GM23338 (cell line): ENCODE results near the gene SDHAF2. TPM values are rescaled to one million over a fixed set of nuclear protein-coding genes. Genes with fewer than 3 reads are reported as not detected.

Experiments used
- ATAC-seq: fragments of 200-7000 bp; cut with Tn5 transposase; 3 replicates; pipeline ENCODE4 v1.9.1; 2020
- DNase-seq: peaks from one replicate; pipeline ENCODE4 v3.0.0-alpha.2; 2015; ENCODE audit warnings: low spot score
- H2AFZ ChIP-seq: fragments of 200-600 bp; sonication (generic); 2 replicates; pipeline ENCODE4 v1.8.0; 2016; ENCODE audit warnings: antibody characterized with exemption, mild to moderate bottlenecking, moderate library complexity
- H3F3A ChIP-seq: fragments of 200-600 bp; sonication (generic); replicated peaks from 2 replicates; pipeline ENCODE4 v1.8.0; 2017; ENCODE audit warnings: antibody characterized with exemption, mixed run types, low read depth
- H3K27ac ChIP-seq: fragments of 200-600 bp; sonication (generic); 2 replicates; pipeline ENCODE4 v1.6.1; 2016; ENCODE audit warnings: low read depth
- H3K27me3 ChIP-seq: fragments of 200-600 bp; sonication (generic); 2 replicates; pipeline ENCODE4 v1.8.0; 2016; ENCODE audit warnings: mild to moderate bottlenecking, mixed run types, moderate library complexity; ENCODE audit not compliant: insufficient read depth
- H3K36me3 ChIP-seq: fragments of 200-600 bp; sonication (generic); 2 replicates; pipeline ENCODE4 v1.8.0; 2016; ENCODE audit warnings: mild to moderate bottlenecking; ENCODE audit not compliant: insufficient read depth
- H3K4me1 ChIP-seq: fragments of 200-600 bp; sonication (generic); 2 replicates; pipeline ENCODE4 v1.8.0; 2016; ENCODE audit warnings: mild to moderate bottlenecking, moderate library complexity; ENCODE audit not compliant: insufficient read depth
- H3K4me2 ChIP-seq: fragments of 200-600 bp; sonication (generic); 2 replicates; pipeline ENCODE4 v1.7.1; 2017; ENCODE audit warnings: mixed run types
- H3K4me3 ChIP-seq: fragments of 200-600 bp; sonication (generic); 2 replicates; pipeline ENCODE4 v1.6.1; 2016; ENCODE audit warnings: mixed run types
- H3K79me2 ChIP-seq: fragments of 200-600 bp; sonication (generic); replicated peaks from 2 replicates; pipeline ENCODE4 v1.8.0; 2017; ENCODE audit warnings: mild to moderate bottlenecking; ENCODE audit not compliant: insufficient read depth
- H3K9me2 ChIP-seq: fragments of 200-600 bp; sonication (generic); 2 replicates; pipeline ENCODE4 v1.8.0; 2017; ENCODE audit not compliant: insufficient read depth
- H4K20me1 ChIP-seq: fragments of 200-600 bp; sonication (generic); replicated peaks from 2 replicates; pipeline ENCODE4 v1.8.0; 2017; ENCODE audit warnings: mild to moderate bottlenecking; ENCODE audit not compliant: insufficient read depth
- H3K27ac Mint-ChIP-seq: 2 replicates; pipeline ENCODE4 v1.8.0; 2020; ENCODE audit warnings: inconsistent platforms, mild to moderate bottlenecking, moderate library complexity, mixed read lengths
- H3K27me3 Mint-ChIP-seq: 3 replicates; pipeline ENCODE4 v1.8.0; 2022; ENCODE audit warnings: low read depth, mild to moderate bottlenecking, moderate library complexity, mixed read lengths, inconsistent platforms; ENCODE audit not compliant: insufficient read depth, poor library complexity
- H3K36me3 Mint-ChIP-seq: 3 replicates; pipeline ENCODE4 v1.8.0; 2021; ENCODE audit warnings: low read depth, mild to moderate bottlenecking, inconsistent platforms, moderate library complexity, mixed read lengths
- H3K4me1 Mint-ChIP-seq: 3 replicates; pipeline ENCODE4 v1.8.0; 2020; ENCODE audit warnings: mild to moderate bottlenecking, inconsistent platforms, mixed read lengths
- H3K4me3 Mint-ChIP-seq: 3 replicates; pipeline ENCODE4 v1.8.0; 2021; ENCODE audit warnings: moderate library complexity, mild to moderate bottlenecking, inconsistent platforms, mixed read lengths
- H3K9me3 Mint-ChIP-seq: 3 replicates; pipeline ENCODE4 v1.8.0; 2020; ENCODE audit warnings: moderate library complexity, mild to moderate bottlenecking, inconsistent platforms, mixed read lengths
- CTCF ChIP-seq, 2 experiments: fragments of 200-600 bp in 1 of 2; sonication (generic) in 1 of 2; conservative IDR thresholded peaks; 2 replicates each; pipeline versions ENCODE4 v1.5.1 to v1.6.1; 2016 to 2017; ENCODE audit warnings: antibody characterized with exemption in 2 of 2, low read depth in 2 of 2, mild to moderate bottlenecking in 2 of 2, moderate library complexity in 1 of 2
- ETS1 ChIP-seq: IDR thresholded peaks from 2 replicates; pipeline ENCODE4 v1.6.1; 2016; ENCODE audit warnings: antibody characterized with exemption
- EZH2phosphoT487 ChIP-seq: fragments of 200-600 bp; sonication (generic); IDR thresholded peaks from one replicate; pipeline ENCODE4 v1.8.1; 2018; ENCODE audit warnings: antibody characterized with exemption; ENCODE audit not compliant: unreplicated experiment
- JUNB ChIP-seq: IDR thresholded peaks from one replicate; pipeline ENCODE4 v1.6.1; 2016; ENCODE audit warnings: antibody characterized with exemption; ENCODE audit not compliant: unreplicated experiment
- NANOG ChIP-seq: IDR thresholded peaks from 2 replicates; pipeline ENCODE4 v1.6.1; 2016; ENCODE audit warnings: antibody characterized with exemption, borderline replicate concordance
- POLR2AphosphoS5 ChIP-seq: IDR thresholded peaks from 2 replicates; pipeline ENCODE4 v1.6.1; 2016; ENCODE audit warnings: antibody characterized with exemption, low read depth
- ZNF114 ChIP-seq: fragments of 250-450 bp; sonication (Bioruptor Pico); IDR thresholded peaks from 2 replicates; pipeline ENCODE4 v1.5.0; 2020; ENCODE audit warnings: mild to moderate bottlenecking, moderate library complexity
- polyA plus RNA-seq: library from polyadenylated mRNA; unstranded; fragments of >200 nt; fragmentation: Nextera tagmentation; extraction: Ambion mirVana; gene quantifications from 2 replicates; pipeline ENCODE4 v1.2.1, GENCODE V29; 2016
- total RNA-seq: library from RNA; depleted of rRNA; stranded (reverse); fragments of >200 nt; shearing (Covaris generic); gene quantifications from 2 replicates; pipeline ENCODE4 v1.2.3, GENCODE V29; 2014
- TF ChIP-seq, protein P1 (sequence below): fragments of 250-450 bp; sonication (Bioruptor Pico); IDR thresholded peaks from 2 replicates; pipeline ENCODE4 v1.5.0; 2020; ENCODE audit warnings: mild to moderate bottlenecking, moderate library complexity
- TF ChIP-seq, protein P2 (sequence below): IDR thresholded peaks from one replicate; pipeline ENCODE4 v1.6.1; 2018; ENCODE audit warnings: antibody characterized with exemption; ENCODE audit not compliant: unreplicated experiment

The SDHAF2 gene
- total and polyA plus RNA-seq, 2 experiments from 2014 or later: 53.8 to 57.0 TPM

DNA sequence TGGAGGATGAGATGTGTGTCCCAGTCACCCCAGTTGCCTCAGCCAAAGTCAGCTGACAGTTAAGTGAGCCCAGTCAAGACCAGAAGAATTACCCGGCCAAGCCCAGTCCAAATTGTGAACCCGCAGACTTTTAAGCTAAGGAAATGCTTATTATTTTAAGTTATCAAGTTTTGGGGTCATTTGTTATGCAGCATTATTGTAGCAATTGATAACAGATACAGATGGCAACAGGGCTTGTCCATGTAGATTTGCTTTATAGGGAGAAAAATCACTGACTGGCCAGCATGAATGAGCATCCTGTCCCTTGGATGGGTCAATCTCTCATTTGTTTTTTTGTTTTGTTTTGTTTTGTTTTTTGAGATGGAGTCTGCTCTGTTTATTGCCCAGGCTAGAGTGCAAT, 22.9 kb downstream of the SDHAF2 start:
- no peaks in the 10 kb centered on the region for H3K79me2 ChIP-seq
- H3K36me3 ChIP-seq: no peaks in the 10 kb centered on the region; the same call in 1 of the 2 replicates
- no peak overlapping the region for H2AFZ ChIP-seq
- H3K4me1 Mint-ChIP-seq: no peaks in the 10 kb centered on the region
- no peaks in the 10 kb centered on the region for H3K27me3 ChIP-seq
- peaks cover 5% of the 10 kb centered on the region for H3K27me3 Mint-ChIP-seq
- no peaks in the 10 kb centered on the region for H3K9me3 Mint-ChIP-seq
- H3F3A ChIP-seq: 0 out of 2 replicates have a peak, but pooled peaks cover 3% of the 10 kb centered on the region
- H3K27ac ChIP-seq: no peak overlapping the region
- H3K4me3 ChIP-seq: no peak overlapping the region
- H4K20me1 ChIP-seq: peaks cover 7% of the 10 kb centered on the region; the same call in 1 of the 2 replicates
- H3K27ac Mint-ChIP-seq: no peak overlapping the region
- DNase-seq: no peak
- no peak overlapping the region for H3K4me2 ChIP-seq
- no peak for ATAC-seq
- no peaks in the 10 kb centered on the region for H3K9me2 ChIP-seq
- H3K36me3 Mint-ChIP-seq: peaks cover 18% of the 10 kb centered on the region
- H3K4me3 Mint-ChIP-seq: no peak overlapping the region
- H3K4me1 ChIP-seq: no peaks in the 10 kb centered on the region
- no peak for TF ChIP-seq NANOG
- no peak for TF ChIP-seq CTCF (conservative IDR thresholded peaks at IDR 0.05; ENCODE audit: low read depth in 2 of 2)
- TF ChIP-seq JUNB: no peak
- TF ChIP-seq EZH2phosphoT487: no peak
- TF ChIP-seq ZNF114 (CRISPR knock-in tag): no peak
- TF ChIP-seq, protein P1, sequence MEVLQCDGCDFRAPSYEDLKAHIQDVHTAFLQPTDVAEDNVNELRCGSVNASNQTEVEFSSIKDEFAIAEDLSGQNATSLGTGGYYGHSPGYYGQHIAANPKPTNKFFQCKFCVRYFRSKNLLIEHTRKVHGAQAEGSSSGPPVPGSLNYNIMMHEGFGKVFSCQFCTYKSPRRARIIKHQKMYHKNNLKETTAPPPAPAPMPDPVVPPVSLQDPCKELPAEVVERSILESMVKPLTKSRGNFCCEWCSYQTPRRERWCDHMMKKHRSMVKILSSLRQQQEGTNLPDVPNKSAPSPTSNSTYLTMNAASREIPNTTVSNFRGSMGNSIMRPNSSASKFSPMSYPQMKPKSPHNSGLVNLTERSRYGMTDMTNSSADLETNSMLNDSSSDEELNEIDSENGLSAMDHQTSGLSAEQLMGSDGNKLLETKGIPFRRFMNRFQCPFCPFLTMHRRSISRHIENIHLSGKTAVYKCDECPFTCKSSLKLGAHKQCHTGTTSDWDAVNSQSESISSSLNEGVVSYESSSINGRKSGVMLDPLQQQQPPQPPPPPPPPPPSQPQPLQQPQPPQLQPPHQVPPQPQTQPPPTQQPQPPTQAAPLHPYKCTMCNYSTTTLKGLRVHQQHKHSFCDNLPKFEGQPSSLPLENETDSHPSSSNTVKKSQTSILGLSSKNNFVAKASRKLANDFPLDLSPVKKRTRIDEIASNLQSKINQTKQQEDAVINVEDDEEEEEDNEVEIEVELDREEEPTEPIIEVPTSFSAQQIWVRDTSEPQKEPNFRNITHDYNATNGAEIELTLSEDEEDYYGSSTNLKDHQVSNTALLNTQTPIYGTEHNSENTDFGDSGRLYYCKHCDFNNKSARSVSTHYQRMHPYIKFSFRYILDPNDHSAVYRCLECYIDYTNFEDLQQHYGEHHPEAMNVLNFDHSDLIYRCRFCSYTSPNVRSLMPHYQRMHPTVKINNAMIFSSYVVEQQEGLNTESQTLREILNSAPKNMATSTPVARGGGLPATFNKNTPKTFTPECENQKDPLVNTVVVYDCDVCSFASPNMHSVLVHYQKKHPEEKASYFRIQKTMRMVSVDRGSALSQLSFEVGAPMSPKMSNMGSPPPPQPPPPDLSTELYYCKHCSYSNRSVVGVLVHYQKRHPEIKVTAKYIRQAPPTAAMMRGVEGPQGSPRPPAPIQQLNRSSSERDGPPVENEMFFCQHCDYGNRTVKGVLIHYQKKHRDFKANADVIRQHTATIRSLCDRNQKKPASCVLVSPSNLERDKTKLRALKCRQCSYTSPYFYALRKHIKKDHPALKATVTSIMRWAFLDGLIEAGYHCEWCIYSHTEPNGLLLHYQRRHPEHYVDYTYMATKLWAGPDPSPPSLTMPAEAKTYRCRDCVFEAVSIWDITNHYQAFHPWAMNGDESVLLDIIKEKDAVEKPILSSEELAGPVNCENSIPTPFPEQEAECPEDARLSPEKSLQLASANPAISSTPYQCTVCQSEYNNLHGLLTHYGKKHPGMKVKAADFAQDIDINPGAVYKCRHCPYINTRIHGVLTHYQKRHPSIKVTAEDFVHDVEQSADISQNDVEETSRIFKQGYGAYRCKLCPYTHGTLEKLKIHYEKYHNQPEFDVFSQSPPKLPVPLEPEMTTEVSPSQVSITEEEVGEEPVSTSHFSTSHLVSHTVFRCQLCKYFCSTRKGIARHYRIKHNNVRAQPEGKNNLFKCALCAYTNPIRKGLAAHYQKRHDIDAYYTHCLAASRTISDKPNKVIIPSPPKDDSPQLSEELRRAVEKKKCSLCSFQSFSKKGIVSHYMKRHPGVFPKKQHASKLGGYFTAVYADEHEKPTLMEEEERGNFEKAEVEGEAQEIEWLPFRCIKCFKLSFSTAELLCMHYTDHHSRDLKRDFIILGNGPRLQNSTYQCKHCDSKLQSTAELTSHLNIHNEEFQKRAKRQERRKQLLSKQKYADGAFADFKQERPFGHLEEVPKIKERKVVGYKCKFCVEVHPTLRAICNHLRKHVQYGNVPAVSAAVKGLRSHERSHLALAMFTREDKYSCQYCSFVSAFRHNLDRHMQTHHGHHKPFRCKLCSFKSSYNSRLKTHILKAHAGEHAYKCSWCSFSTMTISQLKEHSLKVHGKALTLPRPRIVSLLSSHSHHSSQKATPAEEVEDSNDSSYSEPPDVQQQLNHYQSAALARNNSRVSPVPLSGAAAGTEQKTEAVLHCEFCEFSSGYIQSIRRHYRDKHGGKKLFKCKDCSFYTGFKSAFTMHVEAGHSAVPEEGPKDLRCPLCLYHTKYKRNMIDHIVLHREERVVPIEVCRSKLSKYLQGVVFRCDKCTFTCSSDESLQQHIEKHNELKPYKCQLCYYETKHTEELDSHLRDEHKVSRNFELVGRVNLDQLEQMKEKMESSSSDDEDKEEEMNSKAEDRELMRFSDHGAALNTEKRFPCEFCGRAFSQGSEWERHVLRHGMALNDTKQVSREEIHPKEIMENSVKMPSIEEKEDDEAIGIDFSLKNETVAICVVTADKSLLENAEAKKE: no peak
- TF ChIP-seq, protein P2, sequence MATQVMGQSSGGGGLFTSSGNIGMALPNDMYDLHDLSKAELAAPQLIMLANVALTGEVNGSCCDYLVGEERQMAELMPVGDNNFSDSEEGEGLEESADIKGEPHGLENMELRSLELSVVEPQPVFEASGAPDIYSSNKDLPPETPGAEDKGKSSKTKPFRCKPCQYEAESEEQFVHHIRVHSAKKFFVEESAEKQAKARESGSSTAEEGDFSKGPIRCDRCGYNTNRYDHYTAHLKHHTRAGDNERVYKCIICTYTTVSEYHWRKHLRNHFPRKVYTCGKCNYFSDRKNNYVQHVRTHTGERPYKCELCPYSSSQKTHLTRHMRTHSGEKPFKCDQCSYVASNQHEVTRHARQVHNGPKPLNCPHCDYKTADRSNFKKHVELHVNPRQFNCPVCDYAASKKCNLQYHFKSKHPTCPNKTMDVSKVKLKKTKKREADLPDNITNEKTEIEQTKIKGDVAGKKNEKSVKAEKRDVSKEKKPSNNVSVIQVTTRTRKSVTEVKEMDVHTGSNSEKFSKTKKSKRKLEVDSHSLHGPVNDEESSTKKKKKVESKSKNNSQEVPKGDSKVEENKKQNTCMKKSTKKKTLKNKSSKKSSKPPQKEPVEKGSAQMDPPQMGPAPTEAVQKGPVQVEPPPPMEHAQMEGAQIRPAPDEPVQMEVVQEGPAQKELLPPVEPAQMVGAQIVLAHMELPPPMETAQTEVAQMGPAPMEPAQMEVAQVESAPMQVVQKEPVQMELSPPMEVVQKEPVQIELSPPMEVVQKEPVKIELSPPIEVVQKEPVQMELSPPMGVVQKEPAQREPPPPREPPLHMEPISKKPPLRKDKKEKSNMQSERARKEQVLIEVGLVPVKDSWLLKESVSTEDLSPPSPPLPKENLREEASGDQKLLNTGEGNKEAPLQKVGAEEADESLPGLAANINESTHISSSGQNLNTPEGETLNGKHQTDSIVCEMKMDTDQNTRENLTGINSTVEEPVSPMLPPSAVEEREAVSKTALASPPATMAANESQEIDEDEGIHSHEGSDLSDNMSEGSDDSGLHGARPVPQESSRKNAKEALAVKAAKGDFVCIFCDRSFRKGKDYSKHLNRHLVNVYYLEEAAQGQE: no peak
- TF ChIP-seq POLR2AphosphoS5: no peak
- no peak for TF ChIP-seq ETS1
